SH-SY5Y (cell line): ENCODE measurements around the gene TIPIN.

Experiments
- GATA2 ChIP-seq: IDR thresholded peaks from 2 replicates; pipeline ENCODE4 v1.6.1; 2011; ENCODE audit warnings: mild to moderate bottlenecking, low read depth, low read length
- GATA3 ChIP-seq: IDR thresholded peaks from 2 replicates; pipeline ENCODE4 v1.6.1; 2011; ENCODE audit warnings: low read depth, mild to moderate bottlenecking, low read length, moderate library complexity

DNA sequence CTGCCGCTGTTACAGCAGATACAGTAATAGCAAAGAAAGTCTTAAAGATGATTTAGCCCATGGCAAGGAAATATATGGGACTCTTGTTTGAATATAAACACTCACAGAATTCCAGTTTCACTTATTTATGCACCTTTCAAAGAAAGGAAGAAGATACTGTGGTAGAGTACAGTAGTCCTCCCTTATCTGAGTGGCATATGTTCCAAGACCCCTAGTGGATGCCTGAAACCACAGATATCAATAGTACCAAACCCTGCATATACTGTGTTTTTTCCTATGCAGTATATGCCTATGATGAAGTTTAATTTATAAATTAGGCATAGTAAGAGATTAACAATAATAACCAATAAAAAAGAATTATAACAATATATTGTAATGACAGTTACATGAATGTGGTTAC, 38.4 kb upstream of the TIPIN start:
- TF ChIP-seq GATA2: no peak
- no peak for TF ChIP-seq GATA3
